Thymus (tissue), 11 donors: ENCODE measurements around the gene GRIP2. TPM values are rescaled to one million over a fixed set of nuclear protein-coding genes. Genes with fewer than 3 reads are reported as not detected.

Source experiments
- DNase-seq, 9 donors: peaks; one replicate each; pipeline ENCODE4 v3.0.0-alpha.2; 2013; ENCODE audit warnings: low spot score in 9 of 9, low read depth in 6 of 9, missing footprints in 1 of 9
- H3K27ac ChIP-seq, 2 donors: one replicate each; pipeline ENCODE4 v1.5.1; 2013; ENCODE audit warnings: control low read depth in 1 of 2, low read depth in 1 of 2, low read length in 1 of 2, mild to moderate bottlenecking in 1 of 2, moderate library complexity in 1 of 2
- H3K27me3 ChIP-seq, 2 donors: one replicate each; pipeline ENCODE4 v1.5.1; 2013; ENCODE audit warnings: low read length in 1 of 2; ENCODE audit not compliant: control insufficient read depth in 2 of 2, insufficient read depth in 1 of 2
- H3K36me3 ChIP-seq, 2 donors: one replicate each; pipeline ENCODE4 v1.5.1; 2013; ENCODE audit warnings: low read length in 1 of 2, mild to moderate bottlenecking in 1 of 2, moderate library complexity in 1 of 2; ENCODE audit not compliant: control insufficient read depth in 2 of 2, insufficient read depth in 2 of 2
- H3K4me1 ChIP-seq, 2 donors: one replicate each; pipeline ENCODE4 v1.5.1; 2013; ENCODE audit warnings: low read length in 2 of 2; ENCODE audit not compliant: control insufficient read depth in 2 of 2, insufficient read depth in 2 of 2
- H3K4me3 ChIP-seq, 2 donors: one replicate each; pipeline ENCODE4 v1.5.1; 2013; ENCODE audit warnings: low read length in 2 of 2, control low read depth in 1 of 2, mild to moderate bottlenecking in 1 of 2
- H3K9me3 ChIP-seq, 2 donors: one replicate each; pipeline ENCODE4 v1.5.1; 2013; ENCODE audit warnings: low read length in 1 of 2, mild to moderate bottlenecking in 1 of 2; ENCODE audit not compliant: control insufficient read depth in 2 of 2, insufficient read depth in 1 of 2
- WGBS: extraction: QIAGEN DNeasy Blood & Tissue Kit; methylation state at CpG from one replicate; pipeline ENCODE4 v1.1.7; 2013; 5-methylcytosine and 5-hydroxymethylcytosine counted together
- polyA plus RNA-seq: library from polyadenylated mRNA; stranded (reverse); fragments of 200-250 nt; gene quantifications from one replicate; pipeline ENCODE4 v1.2.3, GENCODE V29; 2013
- total RNA-seq: library from RNA; stranded (reverse); fragments of 120-200 nt; gene quantifications from one replicate; pipeline ENCODE4 v1.2.4, GENCODE V29; 2013
- donor health status: healthy.

The GRIP2 gene
- total and polyA plus RNA-seq, 2 donors = 0.14 to 0.37 TPM

DNA sequence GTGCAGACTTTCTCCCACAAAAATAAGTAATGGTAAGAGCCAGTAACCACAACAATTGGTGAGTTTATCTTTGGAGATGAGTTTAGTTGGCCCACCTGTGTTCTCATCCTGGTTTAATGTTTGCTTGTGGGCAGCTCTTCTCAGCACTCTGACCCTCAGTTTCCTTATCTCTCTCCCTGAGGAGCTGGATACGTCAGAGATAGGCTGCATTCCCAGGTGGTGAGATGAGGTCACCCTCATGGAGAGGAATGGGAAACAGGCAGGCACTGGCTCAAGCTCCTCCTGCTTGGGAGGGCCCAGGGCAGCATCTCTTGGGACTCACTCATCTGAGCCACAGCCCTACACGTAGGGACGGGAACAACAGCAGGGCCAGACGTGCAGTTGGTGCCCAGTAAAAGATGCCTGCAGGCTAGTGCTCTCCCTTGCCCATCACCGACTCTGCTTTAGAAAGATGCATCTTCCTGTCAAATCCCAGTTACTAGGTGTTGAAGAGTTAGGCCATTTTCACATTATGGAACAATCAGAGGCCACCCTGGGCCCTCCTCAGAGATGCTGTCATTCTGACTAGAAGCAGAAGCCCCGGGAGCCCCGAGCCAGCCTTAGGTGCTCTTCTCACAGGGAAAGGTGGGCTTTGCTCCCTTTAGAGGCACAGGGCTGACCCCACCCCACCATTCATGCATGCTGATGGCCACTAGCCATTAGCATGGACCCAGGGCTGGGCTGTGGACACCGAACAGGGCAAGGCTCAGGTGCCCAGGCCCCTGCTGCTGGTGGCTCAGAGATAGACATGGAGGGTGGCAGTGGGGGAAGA lies 59.7 kb downstream of the GRIP2 start:
- Histone ChIP-seq H3K9me3 (no peaks in the 10 kb centered on the region), H3K4me3 (no peak overlapping the region), H3K27ac (no peak overlapping the region), H3K36me3 (peaks cover 48 to 60% of the 10 kb centered on the region in 2 donors), H3K4me1 (no peaks in the 10 kb centered on the region), H3K27me3 (no peaks in the 10 kb centered on the region)
- WGBS = 90% methylated on average over 8 of the region's 8 CpGs
- DNase-seq = no peak

DNA sequence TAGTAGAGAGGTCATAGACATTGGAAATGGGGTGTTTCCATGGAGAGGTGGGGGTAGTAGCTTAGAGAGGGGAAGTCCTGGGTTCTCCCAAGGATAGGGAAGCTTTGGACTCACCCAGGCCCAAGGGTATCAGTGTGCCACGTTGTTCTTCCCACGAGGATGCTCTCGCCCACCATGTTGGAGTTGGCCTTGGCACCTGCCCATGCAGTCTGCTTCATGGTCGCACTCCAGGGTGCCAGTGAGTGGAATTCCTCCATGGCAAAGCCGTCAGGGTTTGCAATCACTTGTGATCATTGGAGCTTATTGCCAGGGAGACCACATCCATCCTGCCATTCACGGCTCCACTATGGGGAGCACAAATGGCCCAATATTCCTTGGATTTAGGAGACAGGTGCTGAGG lies 60.6 kb downstream of the GRIP2 start:
- 99% methylated on average over 6 of the region's 6 CpGs for WGBS
- no peak overlapping the region for H3K4me3 ChIP-seq

DNA sequence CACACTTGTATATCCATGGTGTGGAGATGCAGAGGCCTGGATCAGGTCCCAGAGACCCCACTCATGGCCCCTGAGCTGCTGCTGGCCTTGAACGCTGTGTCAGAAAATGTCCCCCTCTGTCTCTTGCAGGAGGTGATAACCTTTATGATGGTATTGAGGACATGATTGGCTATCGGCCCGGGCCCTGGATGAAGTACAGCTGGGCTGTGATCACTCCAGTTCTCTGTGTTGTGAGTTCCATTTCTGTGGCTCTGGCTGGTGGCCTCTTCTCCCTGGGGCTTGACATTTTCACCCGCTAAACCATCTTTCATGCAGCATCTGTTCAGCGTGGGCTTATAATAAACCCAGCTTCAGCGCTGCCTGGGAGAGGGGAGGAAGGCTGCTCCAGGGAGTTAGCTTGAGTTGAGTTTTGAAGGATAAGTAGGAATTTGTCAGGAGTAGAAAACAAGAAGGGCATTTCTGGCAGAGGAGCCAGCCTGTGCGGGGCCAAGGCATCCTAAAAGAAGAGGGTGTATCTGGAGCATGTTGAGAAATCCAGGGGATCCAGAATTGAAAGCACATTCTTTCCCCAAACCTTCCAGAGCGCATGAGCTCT lies 61.1 kb downstream of the GRIP2 start:
- WGBS = 96% methylated on average over 8 of the region's 8 CpGs
- no peaks in the 10 kb centered on the region for H3K27me3 ChIP-seq
- no peak overlapping the region for H3K4me3 ChIP-seq
- no peaks in the 10 kb centered on the region for H3K9me3 ChIP-seq
- H3K27ac ChIP-seq = no peak overlapping the region
- H3K36me3 ChIP-seq = peaks cover 39 to 50% of the 10 kb centered on the region in 2 donors
- DNase-seq = no peak
- H3K4me1 ChIP-seq = no peaks in the 10 kb centered on the region

More for the DNA sequence above, 60.6 kb downstream of the GRIP2 start:
- Histone ChIP-seq H3K27ac (no peak overlapping the region), H3K4me1 (no peaks in the 10 kb centered on the region), H3K27me3 (no peaks in the 10 kb centered on the region), H3K36me3 (peaks cover 42 to 55% of the 10 kb centered on the region in 2 donors), H3K9me3 (no peaks in the 10 kb centered on the region)
- DNase-seq = no peak

DNA sequence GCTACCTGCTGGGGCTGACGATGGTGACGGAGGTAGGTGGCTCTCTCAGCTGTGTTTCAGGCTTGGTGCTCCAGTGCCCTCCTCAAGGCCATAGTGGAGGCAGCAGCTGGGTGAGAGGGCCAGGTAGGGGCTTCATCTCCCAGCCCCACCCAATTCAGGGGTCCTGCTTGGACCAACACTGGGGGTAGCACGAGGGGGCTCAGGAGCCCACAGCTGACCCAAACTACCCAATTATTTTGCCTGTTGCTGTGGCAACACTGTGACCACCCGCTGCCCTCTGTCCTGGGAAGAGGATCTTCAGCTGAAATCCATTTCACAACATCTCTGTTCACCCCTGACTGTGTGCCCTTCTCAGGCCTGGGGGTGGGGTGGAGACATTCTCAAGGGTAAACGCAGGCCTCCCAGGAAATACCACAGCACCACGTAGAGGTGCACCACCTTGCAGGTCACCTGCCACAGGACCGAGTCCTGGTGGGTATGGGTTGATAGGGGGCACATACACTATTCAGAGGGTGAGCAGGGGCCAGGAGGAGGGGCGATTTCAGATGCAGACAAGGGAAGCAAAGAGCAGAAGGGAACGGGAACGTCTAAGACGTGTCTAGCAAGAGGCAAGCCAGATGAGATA lies 62.7 kb downstream of the GRIP2 start:
- DNase-seq = no peak
- Histone ChIP-seq H3K36me3 (peaks cover 47% of the 10 kb centered on the region in 2 donors), H3K27me3 (no peaks in the 10 kb centered on the region), H3K4me1 (no peaks in the 10 kb centered on the region), H3K27ac (no peak overlapping the region), H3K9me3 (no peaks in the 10 kb centered on the region), H3K4me3 (no peak overlapping the region)
- WGBS = 97% methylated on average over 11 of the region's 11 CpGs

DNA sequence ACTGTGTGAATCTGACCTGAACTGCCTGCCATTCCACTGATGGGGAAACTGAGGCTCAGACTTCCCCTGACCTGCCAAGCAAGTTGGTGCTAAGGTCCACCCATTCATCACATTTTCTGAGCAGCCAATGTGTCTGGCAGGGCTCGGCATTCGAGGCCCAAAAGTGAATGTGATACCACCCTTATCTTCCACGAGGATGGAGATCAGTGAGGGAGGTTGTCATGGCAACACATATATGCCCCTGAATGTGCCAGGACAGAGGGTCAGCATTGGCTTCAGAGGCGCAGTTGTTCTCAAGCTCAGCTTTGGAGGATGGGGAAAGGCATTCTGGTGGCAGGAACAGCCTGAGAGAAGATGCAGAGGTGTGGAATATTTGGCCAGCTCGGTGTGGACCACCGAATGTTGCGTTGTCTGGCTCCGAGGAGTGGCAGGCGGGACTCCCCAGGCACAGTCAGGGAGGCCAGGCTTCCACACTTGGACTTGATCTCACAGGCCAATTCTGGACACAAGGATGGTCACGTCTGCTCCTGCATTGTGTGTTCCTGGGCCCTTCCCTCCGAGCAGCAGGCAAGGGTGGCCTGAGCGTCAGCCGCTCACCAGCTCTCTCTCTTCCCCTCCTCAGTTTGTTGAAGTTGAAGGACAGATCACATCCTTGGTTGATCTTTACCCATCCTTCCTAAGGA lies 63.4 kb downstream of the GRIP2 start:
- peaks cover 47 to 48% of the 10 kb centered on the region in 2 donors for H3K36me3 ChIP-seq
- H3K4me1 ChIP-seq = no peaks in the 10 kb centered on the region
- no peak overlapping the region for H3K27ac ChIP-seq
- no peaks in the 10 kb centered on the region for H3K9me3 ChIP-seq
- 98% methylated on average over 13 of the region's 13 CpGs for WGBS
- no peak overlapping the region for H3K4me3 ChIP-seq
- DNase-seq = no peak
- H3K27me3 ChIP-seq = no peaks in the 10 kb centered on the region

DNA sequence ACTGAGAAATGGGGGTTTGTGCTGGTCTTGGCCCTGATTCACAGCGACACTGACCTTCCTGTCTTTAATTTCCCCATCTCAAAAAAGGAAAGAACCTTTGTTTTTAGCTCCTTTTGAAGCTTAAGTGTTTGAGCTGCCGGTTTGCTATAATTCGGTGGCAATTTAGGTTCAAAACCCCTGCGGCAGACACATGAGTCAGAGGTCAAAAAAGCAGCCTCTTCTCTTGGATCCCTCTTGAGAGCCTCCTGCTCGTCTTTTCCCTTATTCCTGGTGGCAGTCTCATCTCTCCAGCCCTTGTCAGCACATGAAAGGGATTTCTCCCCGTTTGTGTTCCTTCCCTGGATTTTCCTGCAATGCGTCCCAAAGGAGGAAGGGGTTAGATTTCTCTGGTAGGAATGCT lies 64.5 kb downstream of the GRIP2 start:
- H3K36me3 ChIP-seq = peaks cover 41 to 49% of the 10 kb centered on the region in 2 donors
- H3K4me1 ChIP-seq = no peaks in the 10 kb centered on the region
- no peak overlapping the region for H3K4me3 ChIP-seq
- no peak overlapping the region for H3K27ac ChIP-seq
- no peak for DNase-seq
- no peaks in the 10 kb centered on the region for H3K9me3 ChIP-seq
- WGBS = 97% methylated on average over 7 of the region's 7 CpGs
- no peaks in the 10 kb centered on the region for H3K27me3 ChIP-seq

DNA sequence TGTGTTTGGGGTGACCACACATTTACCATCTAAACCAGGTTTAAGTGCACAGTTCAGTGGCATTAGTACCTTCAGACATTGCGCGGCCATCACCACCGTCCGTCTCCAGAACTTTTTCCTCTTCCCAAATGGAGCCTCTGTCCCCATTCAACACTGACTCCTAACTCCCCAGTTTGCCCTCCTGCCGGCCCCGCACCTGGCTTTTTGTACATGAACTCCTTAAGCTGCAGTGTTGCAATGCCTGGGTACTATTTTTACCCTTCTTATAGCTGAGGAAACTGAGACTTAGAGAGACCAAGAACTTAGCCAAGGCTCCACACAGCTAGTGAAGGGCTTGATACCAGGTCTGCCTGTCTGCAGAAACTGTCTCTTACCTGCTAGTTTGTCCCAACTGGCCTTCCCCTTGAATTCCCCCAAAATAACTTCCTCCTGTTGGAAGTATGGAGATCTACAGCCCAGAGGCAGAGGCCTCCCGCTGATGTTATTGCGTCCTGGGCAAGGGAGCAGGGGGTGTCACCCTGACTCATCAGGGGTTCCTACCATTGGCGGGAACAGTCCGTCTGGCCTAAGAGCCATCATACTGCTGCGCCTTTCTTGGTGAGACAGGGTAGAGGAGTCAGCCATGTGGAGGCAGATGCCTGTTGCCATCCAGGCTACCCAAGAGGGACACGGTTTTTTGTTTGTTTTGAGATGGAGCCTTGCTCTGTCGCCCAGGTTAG lies 65.6 kb downstream of the GRIP2 start:
- no peaks in the 10 kb centered on the region for H3K9me3 ChIP-seq
- WGBS = 98% methylated on average over 13 of the region's 13 CpGs
- peaks cover 33 to 44% of the 10 kb centered on the region in 2 donors for H3K36me3 ChIP-seq
- no peak for DNase-seq
- no peak overlapping the region for H3K4me3 ChIP-seq
- H3K4me1 ChIP-seq = no peaks in the 10 kb centered on the region
- H3K27me3 ChIP-seq = no peaks in the 10 kb centered on the region
- H3K27ac ChIP-seq = no peak overlapping the region

DNA sequence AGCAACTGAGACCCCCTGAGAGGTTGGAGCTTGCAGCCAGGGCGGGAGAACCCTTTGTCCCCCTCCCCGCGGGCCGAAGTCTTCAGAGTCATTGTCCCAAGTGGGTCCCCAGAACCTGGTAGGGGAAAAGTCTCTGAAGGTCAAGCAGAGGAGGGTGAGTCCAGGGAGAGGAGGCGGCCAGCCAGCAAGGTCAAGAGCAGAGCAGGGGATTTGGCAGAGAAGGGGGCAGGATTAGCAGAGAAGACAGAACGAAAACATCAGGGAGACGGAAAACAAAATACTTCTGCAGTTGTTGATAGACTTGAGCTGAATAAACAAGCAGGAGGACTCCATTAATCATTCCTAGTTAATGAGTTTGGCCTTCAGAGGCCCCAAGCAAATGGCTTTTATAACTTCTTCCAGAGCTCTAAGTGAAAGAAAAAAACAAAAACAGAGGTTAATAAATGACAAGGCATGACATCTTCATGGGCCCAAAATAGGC lies 66.7 kb downstream of the GRIP2 start:
- H3K4me3 ChIP-seq = no peak overlapping the region
- peaks cover 30 to 46% of the 10 kb centered on the region in 2 donors for H3K36me3 ChIP-seq
- DNase-seq = no peak
- no peaks in the 10 kb centered on the region for H3K9me3 ChIP-seq
- WGBS = 97% methylated on average over 7 of the region's 7 CpGs
- no peaks in the 10 kb centered on the region for H3K4me1 ChIP-seq
- H3K27ac ChIP-seq = no peak overlapping the region
- no peaks in the 10 kb centered on the region for H3K27me3 ChIP-seq
